Mammary epithelial cell (primary cell): ENCODE data around the gene ADCYAP1.

Experiments
- CTCF ChIP-seq, 2 donors: IDR thresholded peaks in 1 of 2; conservative IDR thresholded peaks in 1 of 2; 2 replicates each; pipeline ENCODE4 v1.5.1; 2011 to 2012; ENCODE audit warnings: inconsistent platforms in 2 of 2, low read length in 2 of 2, mild to moderate bottlenecking in 2 of 2, control low read depth in 1 of 2, low read depth in 1 of 2; ENCODE audit not compliant: insufficient read depth in 1 of 2; ENCODE audit errors: extremely low read depth in 1 of 2
- EZH2 ChIP-seq: IDR thresholded peaks from 2 replicates; pipeline ENCODE4 v1.6.1; 2012; ENCODE audit warnings: low read length, inconsistent platforms, borderline replicate concordance

GRCh38 chr18:901761-902160 lies 2.9 kb upstream of the ADCYAP1 start:
- no peak for TF ChIP-seq CTCF (conservative IDR thresholded peaks at IDR 0.05 in 1 of 2, IDR thresholded peaks at IDR 0.05 in 1 of 2; ENCODE audit: extremely low read depth in 1 of 2, insufficient read depth in 1 of 2, low read depth in 1 of 2, low read length in 2 of 2)
- TF ChIP-seq EZH2, result no peak
